ENCODE measurements around the gene PRR4. TPM values are rescaled to one million over a fixed set of nuclear protein-coding genes. Genes with fewer than 3 reads are reported as not detected.

PRR4 gene, protein sequence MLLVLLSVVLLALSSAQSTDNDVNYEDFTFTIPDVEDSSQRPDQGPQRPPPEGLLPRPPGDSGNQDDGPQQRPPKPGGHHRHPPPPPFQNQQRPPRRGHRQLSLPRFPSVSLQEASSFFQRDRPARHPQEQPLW
- total RNA-seq = not detected in 2 replicates

GRCh38 chr12:10849425-10849878, at the start of gene PRR4:
TSS of gene PRR4 (minus strand) at chr12:10849475. CDS start at chr12:10849437, 38 bp downstream.

DNA sequence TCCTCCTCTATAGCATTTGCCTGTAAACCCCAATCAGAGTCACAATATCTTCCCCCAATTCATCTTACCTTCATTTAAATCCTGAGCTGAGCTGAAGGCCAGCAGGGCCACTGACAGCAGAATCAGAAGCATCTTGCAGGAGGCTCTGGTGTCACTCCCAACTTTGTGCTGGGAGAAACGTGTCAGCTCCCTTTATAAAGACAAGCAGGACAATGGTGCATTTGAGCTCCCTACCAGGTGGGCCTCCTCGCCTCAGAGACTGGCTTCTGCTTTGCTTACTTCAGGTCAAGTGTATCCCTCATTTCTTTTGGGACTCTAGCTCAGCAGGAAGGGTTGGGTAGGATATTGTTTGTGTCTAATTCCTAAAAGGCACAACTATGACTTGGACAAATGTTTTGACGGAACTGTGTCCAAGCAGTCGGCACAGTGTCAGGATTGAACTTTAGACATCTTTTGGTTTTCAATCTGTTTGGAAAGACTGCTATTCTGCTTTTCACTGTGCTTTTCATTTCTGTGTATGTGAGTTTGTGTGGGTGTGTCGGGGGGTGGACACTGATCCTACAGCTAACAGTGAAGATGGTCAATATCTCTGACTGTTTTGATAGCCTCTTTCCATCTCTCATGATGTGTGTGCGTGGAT, 34.9 kb upstream of the PRR4 start, which contains the start of gene PRH1:
PRH1 (minus strand) TSS at position 170 of the 640 bp plus-strand sequence; CDS start at position 132, 38 bp downstream.

GRCh38 chr12:10826258-10826657, 23.0 kb downstream of the PRR4 start, which contains the start of gene TAS2R10:
TSS of gene TAS2R10 (minus strand) at chr12:10826358. CDS start at chr12:10826269, 89 bp downstream.

GRCh38 chr12:10810068-10810467, 39.2 kb downstream of the PRR4 start, which contains the start of gene TAS2R9:
TSS of gene TAS2R9 (minus strand) at chr12:10810168. CDS start at chr12:10810075, 93 bp downstream.

DNA sequence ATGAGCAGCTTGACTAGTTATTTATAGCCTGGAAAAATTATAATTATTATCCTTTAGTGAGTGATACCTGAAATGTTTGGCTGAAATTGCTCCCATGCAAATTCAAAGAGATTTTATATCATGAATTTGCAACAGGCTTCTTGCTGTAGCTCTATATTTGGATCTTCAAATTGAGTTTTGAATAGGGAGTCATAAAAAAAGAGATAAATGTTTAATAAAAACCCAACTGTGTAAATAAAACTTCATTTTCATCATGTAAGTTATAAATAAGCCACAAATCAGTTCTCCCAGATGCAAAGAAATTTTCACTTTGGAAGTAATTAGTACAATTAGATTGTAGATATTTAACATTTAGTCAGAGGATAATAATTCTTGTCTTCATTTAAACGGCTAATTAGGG, 42.1 kb downstream of the PRR4 start, which contains the start of gene TAS2R8:
TAS2R8 (minus strand) TSS at position 101 of the 400 bp plus-strand sequence. CDS start 306 bp downstream, outside the sequence.

DNA sequence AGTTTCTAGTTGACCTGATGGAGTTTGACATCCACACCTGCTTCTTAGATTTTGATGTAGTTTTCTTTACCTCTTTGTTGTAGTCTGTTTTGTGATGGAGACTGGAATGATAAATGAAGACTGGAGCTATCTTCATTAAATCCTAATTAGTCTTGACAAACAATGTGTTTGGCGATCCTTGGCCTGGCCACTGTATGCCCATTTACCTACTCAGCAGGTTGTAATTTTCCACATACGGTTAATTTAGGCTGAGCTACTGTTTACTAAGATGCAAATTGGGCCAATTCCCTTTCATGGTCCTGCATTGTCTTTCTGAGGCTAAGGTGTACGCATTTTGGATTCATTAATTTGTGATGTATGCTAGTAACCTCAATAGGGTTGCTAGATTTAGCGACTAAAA, 46.7 kb downstream of the PRR4 start, which contains the start of gene TAS2R7:
TAS2R7 (minus strand) TSS at position 41 of the 400 bp plus-strand sequence. CDS start 57 bp downstream, outside the sequence.

Other genes with a start within 250 kb of the PRR4 start
- gene MAGOHB, start 235.9 kb downstream of the PRR4 start, total RNA-seq = 20.9 and 22.5 TPM in 2 replicates
- 0.35 TPM in 1 of 2 replicates, not detected in the other for gene STYK1, start 175.4 kb downstream of the PRR4 start, total RNA-seq
- 115 and 141 TPM in 2 replicates for gene YBX3, start 126.2 kb downstream of the PRR4 start, total RNA-seq
- gene TAS2R7, start 46.8 kb downstream of the PRR4 start, total RNA-seq = not detected in 2 replicates
- not detected in 2 replicates for gene TAS2R8, start 42.2 kb downstream of the PRR4 start, total RNA-seq
- gene TAS2R9, start 39.3 kb downstream of the PRR4 start, total RNA-seq = not detected in 2 replicates
- gene TAS2R10, start 23.1 kb downstream of the PRR4 start, total RNA-seq = not detected in 2 replicates
- 3.4 and 5.5 TPM in 2 replicates for gene PRH1, start 34.8 kb upstream of the PRR4 start, total RNA-seq
- gene TAS2R13, start 60.1 kb upstream of the PRR4 start, total RNA-seq = 0.18 TPM in 1 of 2 replicates, not detected in the other
- not detected in 2 replicates for gene PRH2, start 79.8 kb upstream of the PRR4 start, total RNA-seq
- gene TAS2R14, start 89.8 kb upstream of the PRR4 start, total RNA-seq = 0.29 and 1.4 TPM in 2 replicates
- gene TAS2R50, start 137.4 kb upstream of the PRR4 start, total RNA-seq = 0.53 TPM in 1 of 2 replicates, not detected in the other
- 0.35 TPM in 1 of 2 replicates, not detected in the other for gene TAS2R20, start 148.8 kb upstream of the PRR4 start, total RNA-seq
- not detected in 2 replicates for gene TAS2R19, start 173.1 kb upstream of the PRR4 start, total RNA-seq
- 0.18 TPM in 1 of 2 replicates, not detected in the other for gene TAS2R31, start 181.9 kb upstream of the PRR4 start, total RNA-seq
- gene TAS2R46, start 212.8 kb upstream of the PRR4 start, total RNA-seq = 0.18 TPM in 1 of 2 replicates, not detected in the other
- gene TAS2R43, start 242.8 kb upstream of the PRR4 start, total RNA-seq = 0.35 TPM in 1 of 2 replicates, not detected in the other

Measured in myometrial cell (primary cell).